HG03565 (cell line): ENCODE measurements around the gene MAML2.

ENCODE experiments used
- ATAC-seq: cut with Tn5 transposase; IDR thresholded peaks from one replicate; pipeline ENCODE4 v1.9.1; 2021; ENCODE audit warnings: mild to moderate bottlenecking, moderate library complexity; ENCODE audit not compliant: unreplicated experiment

Gene MAML2

GRCh38 chr11:95933594-95933993 is 409.4 kb downstream of the MAML2 start:
- no peak for ATAC-seq

- no peak for ATAC-seq
Observed at GRCh38 chr11:95931916-95932315, 411.1 kb downstream of the MAML2 start.

GRCh38 chr11:95930948-95931347 is 412.0 kb downstream of the MAML2 start:
- no peak for ATAC-seq

- no peak for ATAC-seq
Observed at GRCh38 chr11:95926726-95927125, 416.3 kb downstream of the MAML2 start.
